Measurements from ENCODE around the gene WRAP53. TPM values are rescaled to one million over a fixed set of nuclear protein-coding genes. Genes with fewer than 3 reads are reported as not detected.

WRAP53 gene
- total RNA-seq, 3 donors from 2014 or later = 5.1 to 9.9 (median 5.8) TPM

DNA sequence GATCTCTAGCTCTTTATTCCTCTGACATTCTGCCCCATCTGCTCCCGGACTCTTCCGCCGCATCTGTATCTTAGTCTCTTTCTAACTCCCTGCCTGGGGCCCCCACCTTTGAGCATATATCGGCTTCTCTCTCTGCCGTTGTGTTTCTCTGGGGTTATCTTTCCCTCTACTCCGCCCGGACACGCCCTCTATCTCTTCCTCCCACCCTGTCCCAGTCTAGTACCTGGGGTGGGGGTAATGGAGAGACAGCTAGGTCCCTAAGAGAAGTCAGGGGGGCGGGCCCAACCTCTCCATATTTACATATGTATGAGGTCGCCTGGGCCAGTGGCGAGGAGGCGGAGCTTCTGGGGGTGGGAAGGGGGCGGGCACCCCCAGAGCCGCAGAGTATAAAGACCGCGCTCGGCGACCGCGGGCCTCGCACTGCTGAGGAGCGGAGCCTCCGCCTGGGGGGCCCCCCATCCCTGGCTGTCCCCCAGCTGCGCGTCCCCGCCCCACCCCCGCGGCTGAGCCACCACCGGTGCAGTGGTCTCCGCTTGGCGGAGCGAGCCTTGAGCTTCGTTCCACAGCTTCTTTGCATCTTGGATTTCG, 37.7 kb upstream of the WRAP53 start, which contains the start of gene ATP1B2:
ATP1B2 (plus strand) TSS at position 418 of the 588 bp plus-strand sequence. CDS start 593 bp downstream, outside the sequence.
- intact Hi-C loops (cut with DNase I, micrococcal nuclease) = no loop called here
- Histone ChIP-seq H3K36me3 (ENCODE audit: low read depth) (no peaks in the 10 kb centered on the region), H3K9me3 (no peaks in the 10 kb centered on the region), H3K4me1 (ENCODE audit: low read depth) (peaks cover 11% of the 10 kb centered on the region), H3K4me3 (no peak within 1 kb of the TSS)
- peak; percentile 86 for ATAC-seq
- DNase-seq = peak; percentile 72 to 79 (median 75)
- TF ChIP-seq, protein P1, sequence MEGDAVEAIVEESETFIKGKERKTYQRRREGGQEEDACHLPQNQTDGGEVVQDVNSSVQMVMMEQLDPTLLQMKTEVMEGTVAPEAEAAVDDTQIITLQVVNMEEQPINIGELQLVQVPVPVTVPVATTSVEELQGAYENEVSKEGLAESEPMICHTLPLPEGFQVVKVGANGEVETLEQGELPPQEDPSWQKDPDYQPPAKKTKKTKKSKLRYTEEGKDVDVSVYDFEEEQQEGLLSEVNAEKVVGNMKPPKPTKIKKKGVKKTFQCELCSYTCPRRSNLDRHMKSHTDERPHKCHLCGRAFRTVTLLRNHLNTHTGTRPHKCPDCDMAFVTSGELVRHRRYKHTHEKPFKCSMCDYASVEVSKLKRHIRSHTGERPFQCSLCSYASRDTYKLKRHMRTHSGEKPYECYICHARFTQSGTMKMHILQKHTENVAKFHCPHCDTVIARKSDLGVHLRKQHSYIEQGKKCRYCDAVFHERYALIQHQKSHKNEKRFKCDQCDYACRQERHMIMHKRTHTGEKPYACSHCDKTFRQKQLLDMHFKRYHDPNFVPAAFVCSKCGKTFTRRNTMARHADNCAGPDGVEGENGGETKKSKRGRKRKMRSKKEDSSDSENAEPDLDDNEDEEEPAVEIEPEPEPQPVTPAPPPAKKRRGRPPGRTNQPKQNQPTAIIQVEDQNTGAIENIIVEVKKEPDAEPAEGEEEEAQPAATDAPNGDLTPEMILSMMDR (IDR thresholded peaks at IDR 0.05) = no peak

DNA sequence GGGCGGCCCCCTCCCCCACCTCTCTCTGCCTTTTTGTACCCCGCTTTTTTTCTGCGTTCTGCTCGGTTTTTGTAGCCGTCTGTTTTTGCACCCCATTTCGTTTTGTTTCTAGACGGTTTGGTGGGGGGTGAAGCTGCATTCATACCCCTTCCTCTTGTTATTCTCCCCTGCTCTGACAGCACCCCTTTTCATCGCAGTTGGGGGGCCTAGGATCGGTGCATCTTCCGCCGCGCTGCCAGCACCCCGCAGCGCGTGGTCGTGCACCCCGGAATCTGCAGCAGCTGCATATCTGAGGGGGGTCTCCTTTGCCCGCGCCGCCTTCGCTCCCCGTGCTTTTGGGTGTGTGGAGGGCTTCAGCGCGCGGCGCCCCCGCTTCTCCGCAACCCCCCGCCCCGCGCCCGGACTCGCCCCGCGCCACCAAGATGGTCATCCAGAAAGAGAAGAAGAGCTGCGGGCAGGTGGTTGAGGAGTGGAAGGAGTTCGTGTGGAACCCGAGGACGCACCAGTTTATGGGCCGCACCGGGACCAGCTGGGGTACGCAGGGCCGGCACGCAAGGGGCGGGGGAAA, 37.1 kb upstream of the WRAP53 start:
- intact Hi-C loops (cut with DNase I, micrococcal nuclease) = no loop called here
- TF ChIP-seq, protein P1 (IDR thresholded peaks at IDR 0.05) = no peak
- ATAC-seq (no peak), DNase-seq (no peak)
- Histone ChIP-seq H3K36me3 (ENCODE audit: low read depth) (no peaks in the 10 kb centered on the region), H3K4me1 (ENCODE audit: low read depth) (peaks cover 11% of the 10 kb centered on the region), H3K9me3 (no peaks in the 10 kb centered on the region), H3K4me3 (no peak overlapping the region)

DNA sequence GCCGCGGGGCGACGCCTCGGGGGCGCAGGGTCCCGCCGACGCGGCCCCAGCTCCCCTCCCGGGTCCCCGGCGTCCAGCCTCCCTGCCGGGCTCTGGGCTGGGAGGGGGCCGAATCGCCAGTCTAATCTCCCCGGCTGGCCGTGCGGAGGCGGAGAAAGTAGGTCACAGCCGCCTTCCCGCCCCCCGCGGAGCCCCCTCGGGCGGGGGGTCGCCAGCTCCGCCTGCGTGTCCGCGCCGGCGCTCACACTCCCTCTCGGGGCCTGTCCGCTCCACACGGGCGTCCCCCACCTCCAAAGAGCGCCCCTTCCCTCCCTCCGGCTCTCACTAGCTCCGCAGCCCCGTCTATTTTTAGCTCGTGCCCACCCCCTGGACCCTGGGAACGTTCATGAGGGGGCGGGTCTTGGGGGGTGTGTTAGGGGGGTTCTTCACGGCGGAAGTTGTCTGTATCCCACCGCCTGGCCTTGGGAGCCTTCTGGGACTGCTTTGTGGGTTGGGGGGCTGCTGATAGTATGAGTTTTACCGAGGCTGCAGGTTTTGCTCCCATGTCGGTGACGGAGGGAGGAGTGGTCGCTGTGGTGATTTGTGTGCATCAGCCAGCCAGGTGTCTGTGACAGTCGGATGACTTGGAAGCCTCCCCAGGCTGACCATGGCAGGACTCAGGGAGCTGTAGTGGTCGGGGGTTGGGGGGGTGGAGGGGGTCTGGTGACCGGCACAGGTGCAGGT, 36.5 kb upstream of the WRAP53 start:
- no peak for DNase-seq
- Histone ChIP-seq H3K36me3 (ENCODE audit: low read depth) (no peaks in the 10 kb centered on the region), H3K4me1 (ENCODE audit: low read depth) (peaks cover 11% of the 10 kb centered on the region), H3K9me3 (no peaks in the 10 kb centered on the region), H3K4me3 (no peak overlapping the region)
- ATAC-seq = no peak
- intact Hi-C loops (cut with DNase I, micrococcal nuclease) = no loop called here
- TF ChIP-seq, protein P1 (IDR thresholded peaks at IDR 0.05) = no peak

DNA sequence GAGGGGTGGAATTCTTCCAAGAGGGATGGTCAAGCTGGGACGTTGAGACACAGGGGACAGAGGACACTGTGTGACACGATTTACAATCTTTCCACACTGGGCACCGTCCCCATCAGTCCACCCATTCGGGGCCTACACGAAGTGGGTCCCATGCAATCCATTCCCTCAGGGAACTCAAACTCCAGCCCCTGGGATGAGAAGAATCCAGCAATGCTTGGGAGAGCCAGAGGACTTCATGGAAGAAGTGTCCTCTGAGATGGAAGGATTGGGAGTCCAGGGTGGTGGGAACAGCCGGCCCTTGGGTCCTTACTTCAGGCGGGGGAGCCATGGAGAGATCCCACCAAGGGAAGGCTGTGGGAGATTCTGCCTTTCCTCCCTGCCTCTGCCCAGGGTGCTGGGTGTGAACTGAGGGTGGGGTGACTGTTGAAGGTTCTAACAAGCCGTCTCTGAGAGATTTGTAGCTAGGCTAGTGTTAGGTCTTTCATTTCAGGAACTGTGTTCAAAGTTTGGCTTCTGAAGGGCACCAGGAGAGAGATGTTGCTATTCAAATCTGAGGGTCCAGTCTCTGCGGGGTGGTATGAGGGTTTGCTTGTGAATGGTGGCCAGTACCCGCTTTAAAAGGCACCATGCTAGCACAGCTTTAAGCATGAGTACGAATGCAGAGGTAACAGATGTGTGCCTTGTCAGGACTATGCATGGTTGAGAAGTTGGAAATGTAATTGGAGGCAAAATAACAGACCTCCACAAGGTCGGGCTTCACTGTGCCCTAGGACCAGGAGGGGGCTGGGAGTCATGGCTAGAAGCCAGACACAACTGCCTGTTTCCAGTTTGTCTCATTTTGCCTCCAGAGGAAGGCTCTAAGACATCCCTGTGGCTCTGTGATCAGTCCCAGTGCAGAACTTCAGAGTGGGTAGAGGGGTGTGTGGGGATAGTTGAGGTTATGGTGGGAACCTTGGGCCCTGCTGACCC, 35.6 kb upstream of the WRAP53 start:
- ATAC-seq (no peak), DNase-seq (no peak)
- TF ChIP-seq, protein P1 (IDR thresholded peaks at IDR 0.05) = no peak
- H3K4me3 ChIP-seq = no peak overlapping the region
- H3K9me3 ChIP-seq = no peaks in the 10 kb centered on the region
- H3K36me3 ChIP-seq (ENCODE audit: low read depth) = no peaks in the 10 kb centered on the region
- peaks cover 11% of the 10 kb centered on the region for H3K4me1 ChIP-seq (ENCODE audit: low read depth)
- intact Hi-C loops (cut with DNase I, micrococcal nuclease) = no loop called here

DNA sequence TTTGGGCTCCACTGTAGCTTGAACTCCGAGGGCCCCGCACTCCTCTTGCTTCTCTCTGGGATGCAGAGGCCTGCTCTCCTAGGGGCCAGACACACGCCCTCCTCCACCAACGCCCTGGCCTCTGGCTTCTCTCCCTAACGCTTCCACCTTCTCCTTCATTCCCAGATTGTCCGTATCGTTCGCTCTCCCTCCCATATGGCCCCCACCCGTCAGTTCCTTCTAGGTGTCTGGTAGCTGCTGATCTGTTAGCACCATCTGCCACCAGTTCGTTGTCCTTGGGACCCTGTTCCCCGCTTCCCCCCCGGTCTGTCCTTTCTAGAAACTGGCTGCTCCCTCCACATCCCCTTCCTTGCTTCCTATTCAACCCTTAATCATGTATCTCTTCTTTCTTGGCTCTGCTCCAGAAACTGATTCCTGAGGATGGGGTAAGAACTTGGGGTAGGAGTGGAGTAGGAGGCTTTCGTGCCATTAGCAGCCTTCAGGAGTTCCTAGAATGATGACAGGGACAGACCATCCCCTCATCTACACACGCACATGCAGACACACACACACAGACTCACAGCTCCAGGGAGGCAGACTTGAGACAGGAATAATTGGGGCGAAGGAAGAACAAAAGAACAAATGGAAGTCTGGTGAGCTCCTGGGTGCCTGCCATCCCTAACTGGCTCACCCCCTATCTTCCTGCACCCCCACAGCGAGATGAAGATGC, 33.3 kb upstream of the WRAP53 start:
- Histone ChIP-seq H3K9me3 (no peaks in the 10 kb centered on the region), H3K4me1 (ENCODE audit: low read depth) (peaks cover 11% of the 10 kb centered on the region), H3K4me3 (no peak overlapping the region), H3K36me3 (ENCODE audit: low read depth) (no peaks in the 10 kb centered on the region)
- no peak for DNase-seq
- ATAC-seq = no peak
- intact Hi-C loops (cut with DNase I, micrococcal nuclease) = no loop called here
- TF ChIP-seq, protein P1 (IDR thresholded peaks at IDR 0.05) = no peak

All from mucosa of descending colon (tissue), 3 donors.